GM23338 (cell line): ENCODE results near the gene DOK7. TPM values are rescaled to one million over a fixed set of nuclear protein-coding genes. Genes with fewer than 3 reads are reported as not detected.

Source experiments
- ATAC-seq: fragments of 200-7000 bp; cut with Tn5 transposase; 3 replicates; pipeline ENCODE4 v1.9.1; 2020
- DNase-seq: peaks from one replicate; pipeline ENCODE4 v3.0.0-alpha.2; 2015; ENCODE audit warnings: low spot score
- H2AFZ ChIP-seq: fragments of 200-600 bp; sonication (generic); 2 replicates; pipeline ENCODE4 v1.8.0; 2016; ENCODE audit warnings: antibody characterized with exemption, mild to moderate bottlenecking, moderate library complexity
- H3F3A ChIP-seq: fragments of 200-600 bp; sonication (generic); replicated peaks from 2 replicates; pipeline ENCODE4 v1.8.0; 2017; ENCODE audit warnings: antibody characterized with exemption, mixed run types, low read depth
- H3K27ac ChIP-seq: fragments of 200-600 bp; sonication (generic); 2 replicates; pipeline ENCODE4 v1.6.1; 2016; ENCODE audit warnings: low read depth
- H3K27me3 ChIP-seq: fragments of 200-600 bp; sonication (generic); 2 replicates; pipeline ENCODE4 v1.8.0; 2016; ENCODE audit warnings: mild to moderate bottlenecking, mixed run types, moderate library complexity; ENCODE audit not compliant: insufficient read depth
- H3K36me3 ChIP-seq: fragments of 200-600 bp; sonication (generic); 2 replicates; pipeline ENCODE4 v1.8.0; 2016; ENCODE audit warnings: mild to moderate bottlenecking; ENCODE audit not compliant: insufficient read depth
- H3K4me1 ChIP-seq: fragments of 200-600 bp; sonication (generic); 2 replicates; pipeline ENCODE4 v1.8.0; 2016; ENCODE audit warnings: mild to moderate bottlenecking, moderate library complexity; ENCODE audit not compliant: insufficient read depth
- H3K4me2 ChIP-seq: fragments of 200-600 bp; sonication (generic); 2 replicates; pipeline ENCODE4 v1.7.1; 2017; ENCODE audit warnings: mixed run types
- H3K4me3 ChIP-seq: fragments of 200-600 bp; sonication (generic); 2 replicates; pipeline ENCODE4 v1.6.1; 2016; ENCODE audit warnings: mixed run types
- H3K79me2 ChIP-seq: fragments of 200-600 bp; sonication (generic); replicated peaks from 2 replicates; pipeline ENCODE4 v1.8.0; 2017; ENCODE audit warnings: mild to moderate bottlenecking; ENCODE audit not compliant: insufficient read depth
- H3K9me2 ChIP-seq: fragments of 200-600 bp; sonication (generic); 2 replicates; pipeline ENCODE4 v1.8.0; 2017; ENCODE audit not compliant: insufficient read depth
- H4K20me1 ChIP-seq: fragments of 200-600 bp; sonication (generic); replicated peaks from 2 replicates; pipeline ENCODE4 v1.8.0; 2017; ENCODE audit warnings: mild to moderate bottlenecking; ENCODE audit not compliant: insufficient read depth
- H3K27ac Mint-ChIP-seq: 2 replicates; pipeline ENCODE4 v1.8.0; 2020; ENCODE audit warnings: inconsistent platforms, mild to moderate bottlenecking, moderate library complexity, mixed read lengths
- H3K27me3 Mint-ChIP-seq: 3 replicates; pipeline ENCODE4 v1.8.0; 2022; ENCODE audit warnings: low read depth, mild to moderate bottlenecking, moderate library complexity, mixed read lengths, inconsistent platforms; ENCODE audit not compliant: insufficient read depth, poor library complexity
- H3K36me3 Mint-ChIP-seq: 3 replicates; pipeline ENCODE4 v1.8.0; 2021; ENCODE audit warnings: low read depth, mild to moderate bottlenecking, inconsistent platforms, moderate library complexity, mixed read lengths
- H3K4me1 Mint-ChIP-seq: 3 replicates; pipeline ENCODE4 v1.8.0; 2020; ENCODE audit warnings: mild to moderate bottlenecking, inconsistent platforms, mixed read lengths
- H3K4me3 Mint-ChIP-seq: 3 replicates; pipeline ENCODE4 v1.8.0; 2021; ENCODE audit warnings: moderate library complexity, mild to moderate bottlenecking, inconsistent platforms, mixed read lengths
- H3K9me3 Mint-ChIP-seq: 3 replicates; pipeline ENCODE4 v1.8.0; 2020; ENCODE audit warnings: moderate library complexity, mild to moderate bottlenecking, inconsistent platforms, mixed read lengths
- CREB1 ChIP-seq: fragments of 250-450 bp; sonication (Bioruptor Pico); IDR thresholded peaks from 2 replicates; pipeline ENCODE4 v1.5.0; 2020; ENCODE audit warnings: low read depth, mild to moderate bottlenecking, moderate library complexity
- EZH2 ChIP-seq: fragments of 200-600 bp; sonication (generic); IDR thresholded peaks from one replicate; pipeline ENCODE4 v1.8.0; 2017; ENCODE audit warnings: antibody characterized with exemption, mild to moderate bottlenecking, low read depth; ENCODE audit not compliant: unreplicated experiment
- EZH2phosphoT487 ChIP-seq: fragments of 200-600 bp; sonication (generic); IDR thresholded peaks from one replicate; pipeline ENCODE4 v1.8.1; 2018; ENCODE audit warnings: antibody characterized with exemption; ENCODE audit not compliant: unreplicated experiment
- JUNB ChIP-seq: IDR thresholded peaks from one replicate; pipeline ENCODE4 v1.6.1; 2016; ENCODE audit warnings: antibody characterized with exemption; ENCODE audit not compliant: unreplicated experiment
- NANOG ChIP-seq: IDR thresholded peaks from 2 replicates; pipeline ENCODE4 v1.6.1; 2016; ENCODE audit warnings: antibody characterized with exemption, borderline replicate concordance
- POLR2AphosphoS5 ChIP-seq: IDR thresholded peaks from 2 replicates; pipeline ENCODE4 v1.6.1; 2016; ENCODE audit warnings: antibody characterized with exemption, low read depth
- STAT1 ChIP-seq: IDR thresholded peaks from one replicate; pipeline ENCODE4 v1.6.1; 2016; ENCODE audit warnings: antibody characterized with exemption; ENCODE audit not compliant: unreplicated experiment
- ZNF114 ChIP-seq: fragments of 250-450 bp; sonication (Bioruptor Pico); IDR thresholded peaks from 2 replicates; pipeline ENCODE4 v1.5.0; 2020; ENCODE audit warnings: mild to moderate bottlenecking, moderate library complexity
- ZNF331 ChIP-seq: fragments of 250-450 bp; sonication (Bioruptor Pico); IDR thresholded peaks from 2 replicates; pipeline ENCODE4 v1.5.0; 2020; ENCODE audit warnings: low read depth, mild to moderate bottlenecking, moderate library complexity
- polyA plus RNA-seq: library from polyadenylated mRNA; unstranded; fragments of >200 nt; fragmentation: Nextera tagmentation; extraction: Ambion mirVana; gene quantifications from 2 replicates; pipeline ENCODE4 v1.2.1, GENCODE V29; 2016
- total RNA-seq: library from RNA; depleted of rRNA; stranded (reverse); fragments of >200 nt; shearing (Covaris generic); gene quantifications from 2 replicates; pipeline ENCODE4 v1.2.3, GENCODE V29; 2014
- TF ChIP-seq, protein P1 (sequence below): fragments of 250-450 bp; sonication (Bioruptor Pico); IDR thresholded peaks from 2 replicates; pipeline ENCODE4 v1.5.0; 2020; ENCODE audit warnings: mild to moderate bottlenecking, moderate library complexity
- TF ChIP-seq, protein P2 (sequence below): IDR thresholded peaks from one replicate; pipeline ENCODE4 v1.6.1; 2018; ENCODE audit warnings: antibody characterized with exemption; ENCODE audit not compliant: unreplicated experiment
- TF ChIP-seq, protein P3 (sequence below), 2 experiments: fragments of 200-600 bp in 1 of 2; sonication (generic) in 1 of 2; conservative IDR thresholded peaks; 2 replicates each; pipeline versions ENCODE4 v1.5.1 to v1.6.1; 2016 to 2017; ENCODE audit warnings: antibody characterized with exemption in 2 of 2, low read depth in 2 of 2, mild to moderate bottlenecking in 2 of 2, moderate library complexity in 1 of 2
- TF ChIP-seq, protein P4 (sequence below): IDR thresholded peaks from 2 replicates; pipeline ENCODE4 v1.6.1; 2016; ENCODE audit warnings: antibody characterized with exemption

Gene DOK7
- total and polyA plus RNA-seq, 2 experiments from 2014 or later: 0.34 to 0.52 TPM

DNA sequence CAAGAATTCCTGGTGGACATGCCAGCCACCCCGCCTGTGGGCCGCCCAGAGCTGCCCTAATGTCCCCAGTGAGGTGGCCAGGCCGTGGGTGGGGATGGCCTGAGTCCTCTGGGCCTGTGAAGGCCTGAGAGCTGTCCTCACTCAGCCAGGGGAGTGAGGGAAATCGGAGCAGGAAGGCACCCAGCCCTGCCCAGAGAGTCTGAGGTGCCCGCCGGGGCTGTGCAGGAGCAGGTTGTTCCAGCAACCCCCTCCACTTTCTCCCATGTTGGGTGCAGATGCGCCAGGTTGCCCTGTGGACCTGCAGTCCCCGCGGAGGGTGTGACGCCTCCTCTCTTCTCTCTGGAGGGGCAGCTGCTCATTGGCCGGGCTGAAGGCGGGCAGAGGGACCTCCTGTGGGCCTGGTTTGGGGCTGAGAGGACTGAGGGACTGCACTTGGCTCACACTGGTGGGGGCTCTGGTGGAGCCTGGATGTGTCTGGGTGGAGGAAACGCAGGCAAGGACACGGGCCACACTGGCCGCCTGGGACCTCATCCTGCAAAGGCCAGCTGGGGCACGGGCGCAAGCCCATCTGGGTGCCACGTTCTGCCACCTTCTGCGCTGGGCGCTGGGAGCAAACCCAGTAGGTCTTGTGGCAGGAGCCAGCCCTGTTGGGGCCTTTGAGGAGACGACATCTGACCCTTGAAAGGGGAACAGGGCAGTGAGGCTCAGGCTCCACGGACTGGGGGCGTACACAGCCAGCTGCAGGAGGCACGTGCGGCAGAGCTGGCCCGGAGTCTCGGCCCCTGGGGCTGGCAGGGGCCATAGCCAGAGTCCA, 14.0 kb downstream of the DOK7 start:
- Mint-ChIP-seq H3K36me3 (no peaks in the 10 kb centered on the region), H3K9me3 (no peaks in the 10 kb centered on the region), H3K27ac (no peak overlapping the region), H3K27me3 (peaks cover 63% of the 10 kb centered on the region), H3K4me3 (no peak overlapping the region), H3K4me1 (peaks cover 17% of the 10 kb centered on the region)
- Histone ChIP-seq H3K79me2 (no peaks in the 10 kb centered on the region), H3K27ac (no peak overlapping the region), H3K4me1 (peaks cover 18% of the 10 kb centered on the region), H3F3A (peaks cover 4% of the 10 kb centered on the region; the same call in 1 of the 2 replicates), H3K4me3 (no peak overlapping the region), H2AFZ (no peak overlapping the region), H3K9me2 (no peaks in the 10 kb centered on the region), H3K4me2 (no peak overlapping the region), H3K27me3 (peaks cover 46% of the 10 kb centered on the region), H4K20me1 (no peaks in the 10 kb centered on the region; the same call in 1 of the 2 replicates), H3K36me3 (no peaks in the 10 kb centered on the region)
- DNase-seq: no peak
- TF ChIP-seq, protein P1, sequence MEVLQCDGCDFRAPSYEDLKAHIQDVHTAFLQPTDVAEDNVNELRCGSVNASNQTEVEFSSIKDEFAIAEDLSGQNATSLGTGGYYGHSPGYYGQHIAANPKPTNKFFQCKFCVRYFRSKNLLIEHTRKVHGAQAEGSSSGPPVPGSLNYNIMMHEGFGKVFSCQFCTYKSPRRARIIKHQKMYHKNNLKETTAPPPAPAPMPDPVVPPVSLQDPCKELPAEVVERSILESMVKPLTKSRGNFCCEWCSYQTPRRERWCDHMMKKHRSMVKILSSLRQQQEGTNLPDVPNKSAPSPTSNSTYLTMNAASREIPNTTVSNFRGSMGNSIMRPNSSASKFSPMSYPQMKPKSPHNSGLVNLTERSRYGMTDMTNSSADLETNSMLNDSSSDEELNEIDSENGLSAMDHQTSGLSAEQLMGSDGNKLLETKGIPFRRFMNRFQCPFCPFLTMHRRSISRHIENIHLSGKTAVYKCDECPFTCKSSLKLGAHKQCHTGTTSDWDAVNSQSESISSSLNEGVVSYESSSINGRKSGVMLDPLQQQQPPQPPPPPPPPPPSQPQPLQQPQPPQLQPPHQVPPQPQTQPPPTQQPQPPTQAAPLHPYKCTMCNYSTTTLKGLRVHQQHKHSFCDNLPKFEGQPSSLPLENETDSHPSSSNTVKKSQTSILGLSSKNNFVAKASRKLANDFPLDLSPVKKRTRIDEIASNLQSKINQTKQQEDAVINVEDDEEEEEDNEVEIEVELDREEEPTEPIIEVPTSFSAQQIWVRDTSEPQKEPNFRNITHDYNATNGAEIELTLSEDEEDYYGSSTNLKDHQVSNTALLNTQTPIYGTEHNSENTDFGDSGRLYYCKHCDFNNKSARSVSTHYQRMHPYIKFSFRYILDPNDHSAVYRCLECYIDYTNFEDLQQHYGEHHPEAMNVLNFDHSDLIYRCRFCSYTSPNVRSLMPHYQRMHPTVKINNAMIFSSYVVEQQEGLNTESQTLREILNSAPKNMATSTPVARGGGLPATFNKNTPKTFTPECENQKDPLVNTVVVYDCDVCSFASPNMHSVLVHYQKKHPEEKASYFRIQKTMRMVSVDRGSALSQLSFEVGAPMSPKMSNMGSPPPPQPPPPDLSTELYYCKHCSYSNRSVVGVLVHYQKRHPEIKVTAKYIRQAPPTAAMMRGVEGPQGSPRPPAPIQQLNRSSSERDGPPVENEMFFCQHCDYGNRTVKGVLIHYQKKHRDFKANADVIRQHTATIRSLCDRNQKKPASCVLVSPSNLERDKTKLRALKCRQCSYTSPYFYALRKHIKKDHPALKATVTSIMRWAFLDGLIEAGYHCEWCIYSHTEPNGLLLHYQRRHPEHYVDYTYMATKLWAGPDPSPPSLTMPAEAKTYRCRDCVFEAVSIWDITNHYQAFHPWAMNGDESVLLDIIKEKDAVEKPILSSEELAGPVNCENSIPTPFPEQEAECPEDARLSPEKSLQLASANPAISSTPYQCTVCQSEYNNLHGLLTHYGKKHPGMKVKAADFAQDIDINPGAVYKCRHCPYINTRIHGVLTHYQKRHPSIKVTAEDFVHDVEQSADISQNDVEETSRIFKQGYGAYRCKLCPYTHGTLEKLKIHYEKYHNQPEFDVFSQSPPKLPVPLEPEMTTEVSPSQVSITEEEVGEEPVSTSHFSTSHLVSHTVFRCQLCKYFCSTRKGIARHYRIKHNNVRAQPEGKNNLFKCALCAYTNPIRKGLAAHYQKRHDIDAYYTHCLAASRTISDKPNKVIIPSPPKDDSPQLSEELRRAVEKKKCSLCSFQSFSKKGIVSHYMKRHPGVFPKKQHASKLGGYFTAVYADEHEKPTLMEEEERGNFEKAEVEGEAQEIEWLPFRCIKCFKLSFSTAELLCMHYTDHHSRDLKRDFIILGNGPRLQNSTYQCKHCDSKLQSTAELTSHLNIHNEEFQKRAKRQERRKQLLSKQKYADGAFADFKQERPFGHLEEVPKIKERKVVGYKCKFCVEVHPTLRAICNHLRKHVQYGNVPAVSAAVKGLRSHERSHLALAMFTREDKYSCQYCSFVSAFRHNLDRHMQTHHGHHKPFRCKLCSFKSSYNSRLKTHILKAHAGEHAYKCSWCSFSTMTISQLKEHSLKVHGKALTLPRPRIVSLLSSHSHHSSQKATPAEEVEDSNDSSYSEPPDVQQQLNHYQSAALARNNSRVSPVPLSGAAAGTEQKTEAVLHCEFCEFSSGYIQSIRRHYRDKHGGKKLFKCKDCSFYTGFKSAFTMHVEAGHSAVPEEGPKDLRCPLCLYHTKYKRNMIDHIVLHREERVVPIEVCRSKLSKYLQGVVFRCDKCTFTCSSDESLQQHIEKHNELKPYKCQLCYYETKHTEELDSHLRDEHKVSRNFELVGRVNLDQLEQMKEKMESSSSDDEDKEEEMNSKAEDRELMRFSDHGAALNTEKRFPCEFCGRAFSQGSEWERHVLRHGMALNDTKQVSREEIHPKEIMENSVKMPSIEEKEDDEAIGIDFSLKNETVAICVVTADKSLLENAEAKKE: no peak
- TF ChIP-seq JUNB (no peak), STAT1 (no peak), EZH2phosphoT487 (no peak), EZH2 (no peak), NANOG (no peak), POLR2AphosphoS5 (no peak), CREB1 (CRISPR knock-in tag) (no peak), ZNF114 (no peak), ZNF331 (no peak)
- TF ChIP-seq, protein P2, sequence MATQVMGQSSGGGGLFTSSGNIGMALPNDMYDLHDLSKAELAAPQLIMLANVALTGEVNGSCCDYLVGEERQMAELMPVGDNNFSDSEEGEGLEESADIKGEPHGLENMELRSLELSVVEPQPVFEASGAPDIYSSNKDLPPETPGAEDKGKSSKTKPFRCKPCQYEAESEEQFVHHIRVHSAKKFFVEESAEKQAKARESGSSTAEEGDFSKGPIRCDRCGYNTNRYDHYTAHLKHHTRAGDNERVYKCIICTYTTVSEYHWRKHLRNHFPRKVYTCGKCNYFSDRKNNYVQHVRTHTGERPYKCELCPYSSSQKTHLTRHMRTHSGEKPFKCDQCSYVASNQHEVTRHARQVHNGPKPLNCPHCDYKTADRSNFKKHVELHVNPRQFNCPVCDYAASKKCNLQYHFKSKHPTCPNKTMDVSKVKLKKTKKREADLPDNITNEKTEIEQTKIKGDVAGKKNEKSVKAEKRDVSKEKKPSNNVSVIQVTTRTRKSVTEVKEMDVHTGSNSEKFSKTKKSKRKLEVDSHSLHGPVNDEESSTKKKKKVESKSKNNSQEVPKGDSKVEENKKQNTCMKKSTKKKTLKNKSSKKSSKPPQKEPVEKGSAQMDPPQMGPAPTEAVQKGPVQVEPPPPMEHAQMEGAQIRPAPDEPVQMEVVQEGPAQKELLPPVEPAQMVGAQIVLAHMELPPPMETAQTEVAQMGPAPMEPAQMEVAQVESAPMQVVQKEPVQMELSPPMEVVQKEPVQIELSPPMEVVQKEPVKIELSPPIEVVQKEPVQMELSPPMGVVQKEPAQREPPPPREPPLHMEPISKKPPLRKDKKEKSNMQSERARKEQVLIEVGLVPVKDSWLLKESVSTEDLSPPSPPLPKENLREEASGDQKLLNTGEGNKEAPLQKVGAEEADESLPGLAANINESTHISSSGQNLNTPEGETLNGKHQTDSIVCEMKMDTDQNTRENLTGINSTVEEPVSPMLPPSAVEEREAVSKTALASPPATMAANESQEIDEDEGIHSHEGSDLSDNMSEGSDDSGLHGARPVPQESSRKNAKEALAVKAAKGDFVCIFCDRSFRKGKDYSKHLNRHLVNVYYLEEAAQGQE: no peak
- TF ChIP-seq, protein P3, sequence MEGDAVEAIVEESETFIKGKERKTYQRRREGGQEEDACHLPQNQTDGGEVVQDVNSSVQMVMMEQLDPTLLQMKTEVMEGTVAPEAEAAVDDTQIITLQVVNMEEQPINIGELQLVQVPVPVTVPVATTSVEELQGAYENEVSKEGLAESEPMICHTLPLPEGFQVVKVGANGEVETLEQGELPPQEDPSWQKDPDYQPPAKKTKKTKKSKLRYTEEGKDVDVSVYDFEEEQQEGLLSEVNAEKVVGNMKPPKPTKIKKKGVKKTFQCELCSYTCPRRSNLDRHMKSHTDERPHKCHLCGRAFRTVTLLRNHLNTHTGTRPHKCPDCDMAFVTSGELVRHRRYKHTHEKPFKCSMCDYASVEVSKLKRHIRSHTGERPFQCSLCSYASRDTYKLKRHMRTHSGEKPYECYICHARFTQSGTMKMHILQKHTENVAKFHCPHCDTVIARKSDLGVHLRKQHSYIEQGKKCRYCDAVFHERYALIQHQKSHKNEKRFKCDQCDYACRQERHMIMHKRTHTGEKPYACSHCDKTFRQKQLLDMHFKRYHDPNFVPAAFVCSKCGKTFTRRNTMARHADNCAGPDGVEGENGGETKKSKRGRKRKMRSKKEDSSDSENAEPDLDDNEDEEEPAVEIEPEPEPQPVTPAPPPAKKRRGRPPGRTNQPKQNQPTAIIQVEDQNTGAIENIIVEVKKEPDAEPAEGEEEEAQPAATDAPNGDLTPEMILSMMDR (conservative IDR thresholded peaks at IDR 0.05; ENCODE audit: low read depth in 2 of 2): no peak
- TF ChIP-seq, protein P4, sequence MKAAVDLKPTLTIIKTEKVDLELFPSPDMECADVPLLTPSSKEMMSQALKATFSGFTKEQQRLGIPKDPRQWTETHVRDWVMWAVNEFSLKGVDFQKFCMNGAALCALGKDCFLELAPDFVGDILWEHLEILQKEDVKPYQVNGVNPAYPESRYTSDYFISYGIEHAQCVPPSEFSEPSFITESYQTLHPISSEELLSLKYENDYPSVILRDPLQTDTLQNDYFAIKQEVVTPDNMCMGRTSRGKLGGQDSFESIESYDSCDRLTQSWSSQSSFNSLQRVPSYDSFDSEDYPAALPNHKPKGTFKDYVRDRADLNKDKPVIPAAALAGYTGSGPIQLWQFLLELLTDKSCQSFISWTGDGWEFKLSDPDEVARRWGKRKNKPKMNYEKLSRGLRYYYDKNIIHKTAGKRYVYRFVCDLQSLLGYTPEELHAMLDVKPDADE: no peak
- no peak for ATAC-seq
